AG09309 (cell line): ENCODE measurements around the gene SMPD3.

Experiments used
- DNase-seq: peaks from one replicate; pipeline ENCODE4 v3.0.0-alpha.2; 2010; ENCODE audit warnings: low read depth
- H3K4me3 ChIP-seq: 2 replicates; pipeline ENCODE4 v1.5.1; 2011; ENCODE audit warnings: mild to moderate bottlenecking, low read depth, low read length, moderate library complexity; ENCODE audit not compliant: control insufficient read depth
- TF ChIP-seq, protein P1 (sequence below): IDR thresholded peaks from 2 replicates; pipeline ENCODE4 v1.5.1; 2011; ENCODE audit warnings: mild to moderate bottlenecking, low read depth, low read length, inconsistent platforms; ENCODE audit not compliant: insufficient read depth, control insufficient read depth; ENCODE audit errors: missing control alignments

The SMPD3 gene

GRCh38 chr16:68324780-68325357, 123.4 kb downstream of the SMPD3 start:
- no peak overlapping the region for H3K4me3 ChIP-seq
- TF ChIP-seq, protein P1, sequence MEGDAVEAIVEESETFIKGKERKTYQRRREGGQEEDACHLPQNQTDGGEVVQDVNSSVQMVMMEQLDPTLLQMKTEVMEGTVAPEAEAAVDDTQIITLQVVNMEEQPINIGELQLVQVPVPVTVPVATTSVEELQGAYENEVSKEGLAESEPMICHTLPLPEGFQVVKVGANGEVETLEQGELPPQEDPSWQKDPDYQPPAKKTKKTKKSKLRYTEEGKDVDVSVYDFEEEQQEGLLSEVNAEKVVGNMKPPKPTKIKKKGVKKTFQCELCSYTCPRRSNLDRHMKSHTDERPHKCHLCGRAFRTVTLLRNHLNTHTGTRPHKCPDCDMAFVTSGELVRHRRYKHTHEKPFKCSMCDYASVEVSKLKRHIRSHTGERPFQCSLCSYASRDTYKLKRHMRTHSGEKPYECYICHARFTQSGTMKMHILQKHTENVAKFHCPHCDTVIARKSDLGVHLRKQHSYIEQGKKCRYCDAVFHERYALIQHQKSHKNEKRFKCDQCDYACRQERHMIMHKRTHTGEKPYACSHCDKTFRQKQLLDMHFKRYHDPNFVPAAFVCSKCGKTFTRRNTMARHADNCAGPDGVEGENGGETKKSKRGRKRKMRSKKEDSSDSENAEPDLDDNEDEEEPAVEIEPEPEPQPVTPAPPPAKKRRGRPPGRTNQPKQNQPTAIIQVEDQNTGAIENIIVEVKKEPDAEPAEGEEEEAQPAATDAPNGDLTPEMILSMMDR, result no peak
- DNase-seq, result no peak

- TF ChIP-seq, protein P1, result no peak
- H3K4me3 ChIP-seq, result no peak overlapping the region
Observed at GRCh38 chr16:68324336-68324735, 124.0 kb downstream of the SMPD3 start.

DNA sequence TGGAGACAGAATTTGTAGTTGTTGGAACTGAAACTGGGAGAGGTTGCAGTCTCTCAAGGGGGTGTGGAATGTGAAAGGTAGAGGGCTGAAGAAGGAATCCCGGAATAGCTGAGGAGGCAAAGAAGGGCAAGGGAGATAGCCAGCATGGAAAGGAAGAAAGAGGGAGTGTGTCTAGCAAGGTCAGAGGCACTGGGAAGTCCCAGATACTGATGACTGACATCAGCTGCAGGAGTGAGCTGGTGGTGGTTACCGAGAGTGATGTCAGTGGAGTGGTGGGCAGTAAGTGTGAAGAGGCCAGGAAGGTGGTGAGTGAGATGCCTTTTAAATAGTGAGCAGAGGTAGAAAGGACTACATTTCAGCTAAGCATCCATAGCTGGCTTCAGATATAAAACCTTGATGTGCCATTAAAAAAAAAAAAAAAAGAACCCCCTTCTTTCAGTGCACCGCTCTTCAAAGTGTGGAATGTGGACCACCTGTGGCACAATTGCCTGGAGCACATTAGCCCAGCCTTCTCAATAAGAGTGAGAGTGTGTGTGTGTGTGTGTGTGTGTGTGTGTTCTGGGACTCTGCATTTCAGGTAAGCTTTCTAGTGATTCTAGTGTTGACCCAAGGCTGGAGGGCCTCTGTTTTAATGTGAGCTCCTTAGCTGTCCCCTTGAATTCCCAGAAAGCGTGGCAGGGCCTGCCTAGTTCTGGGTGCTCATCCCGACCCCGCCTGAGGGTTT, 129.0 kb downstream of the SMPD3 start:
- no peak overlapping the region for H3K4me3 ChIP-seq
- no peak for DNase-seq
- TF ChIP-seq, protein P1, result no peak

More at GRCh38 chr16:68324336-68324735, 124.0 kb downstream of the SMPD3 start:
- DNase-seq, result no peak

- DNase-seq, result no peak
- TF ChIP-seq, protein P1, result no peak
- H3K4me3 ChIP-seq, result no peak overlapping the region
Observed at GRCh38 chr16:68313116-68313515, 135.2 kb downstream of the SMPD3 start.

DNA sequence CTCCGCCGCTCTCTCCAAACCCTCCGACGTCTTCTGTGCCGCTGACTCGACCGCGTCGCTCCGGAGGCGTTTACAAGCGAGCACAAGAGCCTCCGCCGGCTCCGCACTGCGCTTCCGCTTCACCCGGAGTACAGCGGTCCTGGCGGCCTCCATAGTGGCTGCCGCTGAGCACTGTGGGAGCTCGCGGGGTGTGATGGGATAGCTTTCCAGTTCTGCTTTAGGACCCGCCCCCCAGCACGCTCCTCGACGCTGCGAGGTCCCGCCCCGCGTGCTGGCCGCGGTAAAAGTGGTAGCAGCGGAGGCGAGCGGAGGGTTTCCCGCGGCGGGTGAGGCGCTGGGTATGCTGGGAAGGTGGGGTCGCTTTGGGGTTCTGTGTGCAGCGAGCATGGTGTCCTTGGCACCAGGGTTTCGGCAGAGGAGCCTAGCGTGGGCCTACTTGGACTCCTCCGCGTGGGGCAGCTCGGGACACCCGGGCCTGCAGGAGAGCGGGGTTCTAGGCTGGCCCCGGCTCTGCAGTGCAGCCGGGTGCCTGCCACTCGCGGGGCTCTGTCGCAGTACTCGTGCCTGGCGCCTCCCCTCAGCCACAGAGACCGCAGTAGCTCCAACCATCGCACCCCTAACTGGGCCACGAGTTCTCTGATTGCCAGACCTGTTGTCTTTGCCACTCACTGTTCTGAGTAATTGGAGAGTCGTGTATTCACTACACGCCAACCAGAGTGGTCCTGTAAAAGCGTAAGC, 137.4 kb downstream of the SMPD3 start, which contains the start of the genes PRMT7 and SLC7A6OS:
Gene PRMT7, plus strand, starts transcription at position 246 of the 738 bp plus-strand sequence. CDS start 4,961 bp downstream, outside the sequence.
Gene SLC7A6OS, minus strand, starts transcription at position 173 of the 738 bp plus-strand sequence. Its CDS starts 20 bp downstream, at position 153.
- peak; percentile 41 for DNase-seq
- H3K4me3 ChIP-seq, result peak within 1 kb of the TSS; percentile 61
- TF ChIP-seq, protein P1, result peak; percentile 22

- no peak for DNase-seq
- H3K4me3 ChIP-seq, result peak overlapping the region; percentile 61
- TF ChIP-seq, protein P1, result no peak
Observed at GRCh38 chr16:68310437-68310773, 137.9 kb downstream of the SMPD3 start.
